Lung (tissue), 12 donors: Measurements from ENCODE around the gene SUGCT. TPM values are rescaled to one million over a fixed set of nuclear protein-coding genes. Genes with fewer than 3 reads are reported as not detected.

Experiments
- ATAC-seq: fragments of 200-7000 bp; cut with Tn5 transposase; one replicate; pipeline ENCODE4 v1.9.1; 2020; ENCODE audit warnings: moderate number of reproducible peaks; ENCODE audit not compliant: insufficient read depth, low FRiP score
- DNase-seq, 3 donors: peaks; one replicate each; pipeline ENCODE4 v3.0.0-alpha.2; 2013 to 2017
- H3K27ac ChIP-seq, 2 donors: one replicate each; pipeline ENCODE4 v1.5.1; 2013; ENCODE audit warnings: mild to moderate bottlenecking in 2 of 2, moderate library complexity in 2 of 2, control low read depth in 1 of 2, inconsistent platforms in 1 of 2, low read depth in 1 of 2, low read length in 1 of 2
- H3K27me3 ChIP-seq, 3 donors: one replicate each; pipeline ENCODE4 v1.5.1; 2013; ENCODE audit warnings: low read length in 2 of 3; ENCODE audit not compliant: control insufficient read depth in 3 of 3, insufficient read depth in 3 of 3
- H3K36me3 ChIP-seq, 4 donors: one replicate each; pipeline ENCODE4 v1.5.1; 2013; ENCODE audit warnings: low read length in 4 of 4, mild to moderate bottlenecking in 1 of 4, moderate library complexity in 1 of 4; ENCODE audit not compliant: control insufficient read depth in 4 of 4, insufficient read depth in 4 of 4
- H3K4me1 ChIP-seq, 5 donors: one replicate each; pipeline ENCODE4 v1.5.1; 2013; ENCODE audit warnings: low read length in 5 of 5, mild to moderate bottlenecking in 2 of 5, moderate library complexity in 1 of 5; ENCODE audit not compliant: control insufficient read depth in 5 of 5, insufficient read depth in 5 of 5
- H3K4me3 ChIP-seq: one replicate; pipeline ENCODE4 v1.5.1; 2013; ENCODE audit warnings: mild to moderate bottlenecking, control low read depth, moderate library complexity
- H3K9ac ChIP-seq, 2 donors: one replicate each; pipeline ENCODE4 v1.5.1; 2013; ENCODE audit warnings: low read length in 2 of 2, control low read depth in 1 of 2; ENCODE audit not compliant: insufficient read depth in 1 of 2
- H3K9me3 ChIP-seq, 4 donors: one replicate each; pipeline ENCODE4 v1.5.1; 2013; ENCODE audit warnings: low read length in 3 of 4, mild to moderate bottlenecking in 1 of 4, moderate library complexity in 1 of 4; ENCODE audit not compliant: control insufficient read depth in 4 of 4, insufficient read depth in 3 of 4
- CTCF ChIP-seq: IDR thresholded peaks from 2 replicates; pipeline ENCODE4 v1.5.1; 2012; ENCODE audit warnings: mild to moderate bottlenecking; ENCODE audit errors: control extremely low read depth, extremely low read depth
- WGBS, 2 donors: extraction: QIAGEN DNeasy Blood & Tissue Kit; methylation state at CpG; one replicate each; pipeline ENCODE4 v1.1.7; 2013; 5-methylcytosine and 5-hydroxymethylcytosine counted together
- polyA plus RNA-seq, 2 donors: library from polyadenylated mRNA; stranded (reverse); fragments of 200-250 nt; gene quantifications; one replicate each; pipeline ENCODE4 v1.2.1, GENCODE V29; 2013
- total RNA-seq, 2 donors: library from RNA; depleted of rRNA in 1 of 2; stranded (reverse); fragments of >200 nt in 1 of 2; gene quantifications; one replicate each; pipeline ENCODE4 v1.2.1, GENCODE V29; 2014 to 2021
- donor health status: control.
- donor health status: control.
- donor health status: Bipolar disorder and iron deficiency.
- donor health status: healthy.
- donor health status: DM: yes; HTN: yes; CAD: no.

Gene SUGCT
- total and polyA plus RNA-seq, 4 donors, result 0.23 to 4.2 (median 1.8) TPM

- no peak for ATAC-seq
Measured at GRCh38 chr7:40755438-40755837, 620.6 kb downstream of the SUGCT start.

GRCh38 chr7:40757109-40757508, 622.3 kb downstream of the SUGCT start:
- DNase-seq (peak in 2 of 3 donors; percentile 63 to 70), ATAC-seq (no peak)
- TF ChIP-seq CTCF, result no peak
- Histone ChIP-seq H3K27me3 (no peaks in the 10 kb centered on the region), H3K27ac (no peak overlapping the region), H3K9ac (no peak overlapping the region), H3K4me3 (no peak overlapping the region), H3K4me1 (peaks cover 0 to 33% (median 6%) of the 10 kb centered on the region in 5 donors), H3K9me3 (no peaks in the 10 kb centered on the region), H3K36me3 (no peaks in the 10 kb centered on the region)
- WGBS, 2 donors, result 41 to 49% methylated on average over 4 of the region's 4 CpGs

More at GRCh38 chr7:40755438-40755837, 620.6 kb downstream of the SUGCT start:
- Histone ChIP-seq H3K4me1 (peaks cover 0 to 16% (median 1%) of the 10 kb centered on the region in 5 donors), H3K4me3 (no peak overlapping the region), H3K9me3 (no peaks in the 10 kb centered on the region), H3K9ac (no peak overlapping the region), H3K36me3 (no peaks in the 10 kb centered on the region), H3K27me3 (no peaks in the 10 kb centered on the region), H3K27ac (no peak overlapping the region)
- 32 to 71% methylated on average over 2 of the region's 2 CpGs for WGBS, 2 donors
- TF ChIP-seq CTCF, result no peak
- DNase-seq, result no peak

GRCh38 chr7:40758590-40758989, 623.8 kb downstream of the SUGCT start:
- H3K4me3 ChIP-seq, result no peak overlapping the region
- no peak overlapping the region for H3K9ac ChIP-seq
- no peak for TF ChIP-seq CTCF
- H3K36me3 ChIP-seq, result no peaks in the 10 kb centered on the region
- ATAC-seq (no peak), DNase-seq (no peak)
- 61 to 76% methylated on average over 3 of the region's 3 CpGs for WGBS, 2 donors
- H3K9me3 ChIP-seq, result no peaks in the 10 kb centered on the region
- no peak overlapping the region for H3K27ac ChIP-seq
- no peaks in the 10 kb centered on the region for H3K27me3 ChIP-seq
- H3K4me1 ChIP-seq, result peaks cover 0 to 47% (median 8%) of the 10 kb centered on the region in 5 donors
